ENCODE measurements around the gene ARL11. TPM values are rescaled to one million over a fixed set of nuclear protein-coding genes. Genes with fewer than 3 reads are reported as not detected.

ARL11 gene
- total and polyA plus RNA-seq, 8 donors = 0.44 to 7.6 (median 0.61) TPM

- H3K27ac ChIP-seq = peak overlapping the region; percentile 21 to 58
- H3K27me3 ChIP-seq = no peaks in the 10 kb centered on the region
- no peak for TF ChIP-seq CTCF (IDR thresholded peaks at IDR 0.05)
- no peaks in the 10 kb centered on the region for H3K36me3 ChIP-seq
- peaks cover 0 to 13% of the 10 kb centered on the region in 2 donors for H3K4me1 ChIP-seq
- DNase-seq (no peak), ATAC-seq (no peak)
- intact Hi-C loops (cut with DNase I) = no loop called here
- no peak overlapping the region for H3K4me3 ChIP-seq
- peaks cover 0 to 2% of the 10 kb centered on the region in 2 donors for H3K9me3 ChIP-seq
Observed at GRCh38 chr13:49615836-49616675, 12.3 kb upstream of the ARL11 start.

GRCh38 chr13:49616676-49617065 lies 11.6 kb upstream of the ARL11 start:
- ATAC-seq (no peak), DNase-seq (no peak)
- Histone ChIP-seq H3K4me3 (no peak overlapping the region), H3K27ac (peak overlapping the region; percentile 21 to 58), H3K36me3 (no peaks in the 10 kb centered on the region), H3K4me1 (peaks cover 0 to 13% of the 10 kb centered on the region in 2 donors), H3K9me3 (peaks cover 0 to 2% of the 10 kb centered on the region in 2 donors), H3K27me3 (no peaks in the 10 kb centered on the region)
- TF ChIP-seq CTCF (IDR thresholded peaks at IDR 0.05) = no peak
- intact Hi-C loops (cut with DNase I) = no loop called here

DNA sequence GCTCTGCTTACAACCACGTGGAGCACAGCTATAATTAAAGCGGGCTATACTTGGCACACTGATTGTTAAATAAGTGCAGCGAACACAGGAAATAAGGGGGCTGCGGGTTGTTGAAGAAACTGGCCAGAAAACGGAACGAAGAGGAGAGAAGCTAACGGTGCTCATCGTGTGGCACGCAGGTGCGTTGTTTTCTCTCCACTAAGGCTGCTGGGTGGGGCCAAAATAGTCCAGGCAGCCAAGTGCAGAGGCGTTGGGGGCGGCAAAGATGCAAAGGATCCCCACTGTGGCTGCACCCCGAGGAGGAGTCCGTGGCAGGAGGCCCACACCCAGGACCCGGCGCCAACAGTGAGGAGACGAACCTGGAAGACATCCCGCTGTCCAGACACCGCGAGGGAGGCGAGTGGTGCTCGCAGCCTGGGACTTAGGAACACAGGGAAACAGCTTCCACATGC lies 8.1 kb upstream of the ARL11 start:
- Histone ChIP-seq H3K36me3 (no peaks in the 10 kb centered on the region), H3K9me3 (no peaks in the 10 kb centered on the region), H3K4me3 (no peak overlapping the region), H3K27me3 (no peaks in the 10 kb centered on the region), H3K27ac (no peak overlapping the region), H3K4me1 (peaks cover 0 to 16% of the 10 kb centered on the region in 2 donors)
- intact Hi-C loops (cut with DNase I) = no loop called here
- DNase-seq (peak in 1 of 4 donors; percentile 82), ATAC-seq (no peak)
- no peak for TF ChIP-seq CTCF (IDR thresholded peaks at IDR 0.05)

- DNase-seq = no peak
- Histone ChIP-seq H3K4me3 (no peak overlapping the region), H3K27ac (no peak overlapping the region), H3K36me3 (no peaks in the 10 kb centered on the region), H3K9me3 (no peaks in the 10 kb centered on the region), H3K27me3 (no peaks in the 10 kb centered on the region), H3K4me1 (peaks cover 0 to 16% of the 10 kb centered on the region in 2 donors)
- no peak for TF ChIP-seq CTCF (IDR thresholded peaks at IDR 0.05)
- no peak for ATAC-seq
- intact Hi-C loops (cut with DNase I) = no loop called here
Observed at GRCh38 chr13:49622174-49622946, 5.9 kb upstream of the ARL11 start.

DNA sequence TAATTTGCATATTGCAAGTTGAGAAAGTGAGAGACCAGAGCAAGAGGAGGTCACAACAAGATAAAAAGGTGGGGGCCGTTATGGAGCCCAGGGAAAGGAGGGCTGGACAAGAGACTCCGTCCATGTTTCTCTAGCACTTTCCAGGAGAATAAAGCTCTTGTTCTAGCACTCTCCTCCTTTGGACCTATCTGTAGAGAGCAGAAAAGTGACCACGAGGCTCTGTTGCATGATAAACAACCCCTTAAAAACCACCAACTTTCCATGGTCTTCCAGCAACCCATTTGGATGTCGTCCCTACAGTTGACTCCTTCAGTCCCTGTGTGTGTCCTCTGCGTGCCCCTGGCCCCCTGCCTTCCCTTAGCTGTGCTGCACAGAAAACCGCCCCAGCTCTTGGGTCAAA lies 4.1 kb upstream of the ARL11 start:
- DNase-seq = no peak
- intact Hi-C loops (cut with DNase I) = no loop called here
- no peak for ATAC-seq
- H3K9me3 ChIP-seq = no peaks in the 10 kb centered on the region
- no peak for TF ChIP-seq CTCF (IDR thresholded peaks at IDR 0.05)
- no peak overlapping the region for H3K27ac ChIP-seq
- H3K4me1 ChIP-seq = peaks cover 0 to 28% of the 10 kb centered on the region in 2 donors
- no peaks in the 10 kb centered on the region for H3K36me3 ChIP-seq
- H3K4me3 ChIP-seq = no peak overlapping the region
- no peaks in the 10 kb centered on the region for H3K27me3 ChIP-seq

All from left lung (tissue), 10 donors.